Activated CD4-positive, alpha-beta T cell treated with anti-CD3 and anti-CD28 coated beads for 36 hours (primary cell): ENCODE data around the gene RBL2. TPM values are rescaled to one million over a fixed set of nuclear protein-coding genes. Genes with fewer than 3 reads are reported as not detected.
A peak's percentile ranks its signal among the peaks of the same experiment; 100 is the strongest.

Experiments
- ATAC-seq: fragments of 200-7000 bp; cut with Tn5 transposase; one replicate; pipeline ENCODE4 v1.10.0; 2021; ENCODE audit warnings: mild to moderate bottlenecking, moderate library complexity
- CTCF ChIA-PET: fragments of 350-600 bp; sonication (Branson Sonifier 250); formaldehyde crosslinking; loops from one replicate; lab custom pipeline; 2021; ENCODE audit warnings: antibody characterized with exemption; lab: Charles Lee
- POLR2A ChIA-PET: fragments of 350-600 bp; sonication (Branson Sonifier 250); formaldehyde crosslinking; loops from one replicate; lab custom pipeline; 2021; ENCODE audit warnings: antibody characterized with exemption, inconsistent platforms; lab: Charles Lee
- DNase-seq: peaks from one replicate; pipeline ENCODE4 v3.0.0-alpha.2; 2020
- H3K27ac Mint-ChIP-seq: one replicate; pipeline ENCODE4 v1.8.0; 2021; ENCODE audit warnings: mixed read lengths
- H3K27me3 Mint-ChIP-seq: one replicate; pipeline ENCODE4 v1.8.0; 2021; ENCODE audit warnings: mixed read lengths
- H3K36me3 Mint-ChIP-seq: one replicate; pipeline ENCODE4 v1.8.0; 2021; ENCODE audit warnings: low read depth, mixed read lengths
- H3K4me1 Mint-ChIP-seq: one replicate; pipeline ENCODE4 v1.8.0; 2021; ENCODE audit warnings: mixed read lengths
- H3K4me3 Mint-ChIP-seq: one replicate; pipeline ENCODE4 v1.8.0; 2021; ENCODE audit warnings: mild to moderate bottlenecking, moderate library complexity, mixed read lengths
- H3K9me3 Mint-ChIP-seq: one replicate; pipeline ENCODE4 v1.8.0; 2021; ENCODE audit warnings: low read depth, mixed read lengths
- intact Hi-C, 2 experiments: fragments of 100-400 bp; cut with DNase I in 1 of 2; cut with micrococcal nuclease in 1 of 2; formaldehyde crosslinking; loops; one replicate each; pipeline versions ENCODE4 v1.14.2 to v1.15.1; 2022 to 2024; cut with DNase I, micrococcal nuclease
- total RNA-seq, 2 experiments: library from RNA; stranded (reverse); gene quantifications; one replicate each; pipeline ENCODE4 v1.2.3, GENCODE V29; 2021

The RBL2 gene
- total RNA-seq, 2 experiments from 2014 or later = 65.6 to 67.6 TPM

DNA sequence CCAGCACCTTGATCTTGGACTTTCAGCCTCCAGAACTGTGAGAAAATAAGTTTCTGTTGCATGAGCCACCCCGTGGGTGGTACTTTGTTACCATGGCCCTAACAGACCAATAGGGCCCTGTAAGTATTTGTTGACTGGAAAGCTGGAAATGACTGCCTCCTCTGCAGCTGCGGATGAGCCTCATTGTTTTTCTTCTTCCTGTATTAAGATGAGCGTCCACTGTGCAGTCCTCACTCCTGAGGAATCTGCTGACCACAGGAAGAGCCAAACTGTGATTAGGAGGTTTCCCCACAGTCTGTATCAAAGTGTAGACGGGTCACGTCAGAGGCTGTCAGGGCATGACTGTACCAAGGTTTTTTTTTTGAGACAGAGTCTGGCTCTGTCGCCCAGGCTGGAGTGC is 81.0 kb downstream of the RBL2 start:
- POLR2A ChIA-PET = no interaction called here
- ATAC-seq = no peak

DNA sequence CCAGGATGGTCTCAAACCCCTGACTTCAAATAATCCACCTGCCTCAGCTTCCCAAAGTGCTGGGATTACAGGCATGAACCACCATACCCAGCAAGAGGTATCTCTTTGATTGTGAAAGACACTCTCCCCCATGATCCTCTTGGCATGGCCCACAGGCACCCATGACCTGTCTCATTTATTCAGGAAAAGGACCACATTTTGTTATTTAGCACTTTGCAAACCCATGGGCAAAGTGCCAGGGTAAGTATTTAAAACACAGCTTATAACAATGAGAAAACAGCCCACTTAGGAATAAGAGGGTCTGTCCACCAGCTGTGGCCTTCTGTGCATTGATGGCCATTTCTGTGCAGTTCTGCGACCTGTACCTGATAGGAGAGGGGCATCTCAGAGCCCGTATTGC is 81.5 kb downstream of the RBL2 start:
- ATAC-seq = no peak
- Mint-ChIP-seq H3K36me3 (no peaks in the 10 kb centered on the region), H3K4me1 (peaks cover 47% of the 10 kb centered on the region), H3K27me3 (no peaks in the 10 kb centered on the region), H3K9me3 (no peaks in the 10 kb centered on the region), H3K4me3 (no peak overlapping the region), H3K27ac (no peak overlapping the region)
- ChIA-PET POLR2A (interaction anchor here (0.6 kb wide), 1 partner anchor 180 kb away, joined by 3 read pairs; no protein-coding TSS in a partner anchor), CTCF (interaction anchor here (0.6 to 1.5 kb wide), 3 partner anchors 9 to 62 kb away, joined by 3 to 5 read pairs (median 5); no protein-coding TSS in a partner anchor)
- intact Hi-C loops = no loop called here
- DNase-seq = no peak

More for the DNA sequence above, 81.0 kb downstream of the RBL2 start:
- DNase-seq = no peak
- CTCF ChIA-PET = no interaction called here
- no peaks in the 10 kb centered on the region for H3K9me3 Mint-ChIP-seq
- intact Hi-C loops = no loop called here
- H3K27ac Mint-ChIP-seq = no peak overlapping the region
- H3K4me1 Mint-ChIP-seq = peaks cover 52% of the 10 kb centered on the region
- no peaks in the 10 kb centered on the region for H3K36me3 Mint-ChIP-seq
- H3K4me3 Mint-ChIP-seq = no peak overlapping the region
- H3K27me3 Mint-ChIP-seq = no peaks in the 10 kb centered on the region

DNA sequence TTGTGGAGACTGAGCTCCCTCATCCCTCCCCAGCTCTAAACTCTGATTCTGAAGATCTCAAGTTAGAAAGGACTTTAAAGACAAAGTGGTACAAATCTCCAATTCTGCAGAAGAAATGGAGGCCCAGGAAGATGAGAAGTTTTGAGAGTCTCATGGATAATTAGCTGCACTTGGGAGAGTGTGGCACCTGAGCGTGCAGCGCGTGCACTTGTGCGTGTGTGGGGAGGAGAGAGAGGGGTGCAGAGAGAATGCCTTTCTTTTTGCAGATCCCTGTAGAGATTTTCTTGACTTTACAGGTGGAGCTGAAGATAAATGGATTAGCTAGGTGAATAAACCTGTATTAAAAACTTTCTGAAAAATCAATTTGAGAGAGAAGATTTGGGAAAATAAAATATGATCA is 83.6 kb downstream of the RBL2 start:
- CTCF ChIA-PET = interaction anchor here (1.0 kb wide), 1 partner anchor 19 kb away, joined by 3 read pairs; no protein-coding TSS in a partner anchor
- intact Hi-C loops = loop anchor here (1.0 to 2.0 kb wide), 2 partner anchors 15 to 17 kb away; partner anchors contain the start of gene AKTIP (in 1 of the 2)
- H3K9me3 Mint-ChIP-seq = no peaks in the 10 kb centered on the region
- no peaks in the 10 kb centered on the region for H3K27me3 Mint-ChIP-seq
- no peak for DNase-seq
- POLR2A ChIA-PET = interaction anchor here (1.3 kb wide), 1 partner anchor 19 kb away, joined by 4 read pairs; no protein-coding TSS in a partner anchor
- peak overlapping the region; percentile 58 for H3K4me3 Mint-ChIP-seq
- H3K27ac Mint-ChIP-seq = peak overlapping the region; percentile 83
- peaks cover 46% of the 10 kb centered on the region for H3K4me1 Mint-ChIP-seq
- H3K36me3 Mint-ChIP-seq = no peaks in the 10 kb centered on the region
- ATAC-seq = no peak

DNA sequence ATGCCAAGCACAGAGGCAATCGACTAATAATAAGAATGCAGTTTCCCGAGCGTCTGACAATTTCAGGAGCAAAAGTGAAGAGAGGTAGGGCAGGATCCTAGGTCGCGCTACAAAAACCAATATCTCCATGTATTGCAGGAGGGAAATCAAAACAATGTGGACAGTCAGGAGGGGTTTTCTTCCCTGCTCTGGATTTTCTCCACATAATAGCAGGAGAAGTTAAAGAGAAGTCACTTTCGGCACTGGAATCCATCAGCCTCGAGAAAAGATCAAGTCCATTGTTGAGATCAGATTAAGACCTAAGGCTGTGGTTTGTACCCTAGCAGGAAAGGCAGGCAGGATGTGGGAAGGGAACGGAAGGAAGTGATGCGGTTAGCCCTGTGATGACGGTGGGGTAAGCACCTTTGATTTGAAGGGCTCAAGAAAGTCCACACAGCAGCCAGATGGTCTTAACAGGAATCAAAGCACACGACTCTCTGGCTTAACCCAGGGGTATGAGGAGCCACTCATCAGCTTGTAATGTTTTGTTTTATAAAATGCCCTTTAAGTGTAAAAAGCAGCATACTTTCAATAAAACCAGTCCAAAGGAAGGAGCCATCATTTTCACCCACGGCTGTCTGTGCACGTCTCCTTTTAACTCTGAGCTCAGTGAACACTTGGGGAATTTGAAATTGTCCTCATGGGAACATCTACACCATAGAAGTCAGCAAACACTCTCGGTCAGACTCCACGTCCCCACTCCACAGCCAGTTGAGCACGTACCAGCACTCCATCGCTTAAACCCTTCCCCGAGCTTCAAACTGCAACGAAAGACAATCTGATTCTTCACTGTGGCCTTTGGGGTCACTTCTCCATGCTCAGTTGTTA is 84.5 kb downstream of the RBL2 start:
- Mint-ChIP-seq H3K27me3 (no peaks in the 10 kb centered on the region), H3K9me3 (no peaks in the 10 kb centered on the region), H3K27ac (peak overlapping the region; percentile 85), H3K36me3 (no peaks in the 10 kb centered on the region), H3K4me1 (peaks cover 46% of the 10 kb centered on the region), H3K4me3 (peak overlapping the region; percentile 58)
- ATAC-seq = peak; percentile 86
- intact Hi-C loops = loop anchor here (1.0 to 2.0 kb wide), 3 partner anchors 15 to 17 kb away; partner anchors contain the start of gene AKTIP (in 1 of the 2)
- ChIA-PET POLR2A (interaction anchor here (0.6 to 1.3 kb wide), 3 partner anchors 12 to 20 kb away, joined by 3 to 4 read pairs (median 3); no protein-coding TSS in a partner anchor), CTCF (interaction anchor here (0.7 to 1.1 kb wide), 5 partner anchors 11 to 83 kb away, joined by 3 read pairs; no protein-coding TSS in a partner anchor)
- DNase-seq = peak; percentile 84

DNA sequence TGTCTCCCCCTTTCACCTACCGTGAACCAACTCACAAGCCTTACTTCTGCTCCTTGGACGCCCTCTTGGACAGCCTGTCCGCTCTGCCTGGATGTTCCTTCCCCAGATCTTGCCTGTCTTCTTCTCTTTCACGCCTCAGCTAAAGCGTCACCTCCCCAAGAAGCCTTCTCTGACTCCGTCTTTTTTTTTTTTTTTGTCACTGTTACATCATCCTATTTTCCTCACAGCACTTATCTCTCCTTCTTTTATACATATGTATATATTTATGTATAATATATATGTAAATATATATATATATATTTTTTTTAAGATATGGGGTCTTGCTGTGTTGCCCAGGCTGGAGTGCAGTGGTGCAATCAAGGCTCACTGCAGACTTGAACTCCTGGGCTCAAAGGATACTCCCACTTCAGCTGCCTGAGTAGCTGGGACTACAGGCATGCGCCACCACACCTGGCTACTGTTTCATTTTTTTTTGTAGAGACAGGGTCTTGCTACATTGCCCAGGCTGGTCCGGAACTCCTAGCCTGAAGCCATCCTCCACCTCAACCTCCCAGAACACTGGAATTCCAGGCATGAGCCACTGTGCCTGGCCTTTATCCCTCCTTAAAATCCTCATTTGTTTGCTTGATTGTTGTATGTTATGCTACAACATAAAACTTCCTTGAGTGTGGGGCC is 85.3 kb downstream of the RBL2 start:
- no peaks in the 10 kb centered on the region for H3K36me3 Mint-ChIP-seq
- intact Hi-C loops = loop anchor here (1.0 to 2.0 kb wide), 2 partner anchors 15 to 16 kb away; no protein-coding TSS in a partner anchor
- CTCF ChIA-PET = interaction anchor here (0.6 to 1.1 kb wide), 4 partner anchors 11 to 89 kb away, joined by 3 read pairs; no protein-coding TSS in a partner anchor

DNA sequence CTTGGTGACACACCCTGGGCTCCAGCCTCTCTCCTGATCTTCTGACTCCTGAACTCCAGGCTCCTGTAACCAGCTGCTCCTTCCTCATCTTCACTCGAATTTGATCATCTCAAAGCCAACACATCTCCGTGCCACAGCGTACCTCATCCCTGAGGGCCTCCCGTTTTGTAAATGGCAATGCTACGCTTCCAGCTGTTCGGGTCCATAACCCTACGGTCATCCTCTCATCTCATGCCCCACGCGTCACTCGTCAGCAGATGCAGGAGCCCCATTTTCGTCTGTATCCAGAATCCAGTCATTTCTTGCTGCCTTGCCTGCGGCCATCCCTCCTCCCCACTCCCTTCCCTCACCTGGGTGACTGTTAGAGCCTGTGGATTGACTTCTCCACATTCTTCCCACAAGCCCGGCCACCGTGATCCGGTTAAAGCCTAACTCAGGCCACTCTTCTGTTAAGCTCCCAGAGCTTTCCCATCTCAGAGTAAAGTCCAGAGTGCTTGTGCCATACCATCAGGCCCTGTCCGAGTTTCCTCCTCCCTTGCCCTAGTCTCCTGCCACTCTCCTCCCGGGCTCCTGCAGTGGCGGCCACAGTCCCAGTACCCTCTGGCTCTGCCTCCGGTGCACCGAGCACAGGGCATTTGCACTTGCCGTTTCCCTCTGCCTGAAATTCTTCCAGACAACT is 89.0 kb downstream of the RBL2 start:
- CTCF ChIA-PET = interaction anchor here (0.7 kb wide), 1 partner anchor 30 kb away, joined by 3 read pairs; no protein-coding TSS in a partner anchor

More for the DNA sequence above, 85.3 kb downstream of the RBL2 start:
- no peak for DNase-seq
- Mint-ChIP-seq H3K9me3 (no peaks in the 10 kb centered on the region), H3K4me1 (peaks cover 46% of the 10 kb centered on the region), H3K4me3 (peak overlapping the region; percentile 58), H3K27me3 (no peaks in the 10 kb centered on the region), H3K27ac (peak overlapping the region; percentile 85)
- ATAC-seq = peak; percentile 14
- POLR2A ChIA-PET = interaction anchor here (0.6 kb wide), 2 partner anchors 13 to 16 kb away, joined by 3 read pairs; no protein-coding TSS in a partner anchor

DNA sequence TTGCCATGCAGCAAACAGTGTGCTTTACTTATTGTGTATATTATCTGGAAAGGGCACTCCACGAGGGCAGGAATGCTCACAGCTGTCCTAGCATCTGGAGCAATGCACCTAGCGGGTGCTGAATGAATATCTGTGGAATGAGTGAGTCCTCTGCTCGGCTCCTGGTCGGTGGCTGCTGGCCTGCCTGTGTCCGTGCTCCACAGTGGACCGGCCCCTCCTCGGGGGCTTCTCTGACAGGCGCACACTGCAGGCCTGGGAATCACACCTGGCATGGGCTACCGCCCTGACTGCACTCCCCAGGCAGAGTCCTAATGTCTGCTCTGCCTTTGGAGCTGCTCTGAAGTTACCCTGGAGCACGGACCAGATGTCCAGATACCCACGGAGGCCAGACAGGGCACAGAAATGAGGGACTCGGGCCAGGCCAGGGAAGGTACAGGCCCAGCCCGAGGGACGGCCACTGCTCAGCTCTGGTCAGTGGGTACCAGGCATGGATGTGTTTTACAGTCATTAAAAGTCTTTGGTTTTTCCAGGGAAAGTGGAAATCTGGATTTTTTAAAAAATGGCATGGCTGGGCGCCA is 89.8 kb downstream of the RBL2 start:
- Mint-ChIP-seq H3K27ac (no peak overlapping the region), H3K4me3 (no peak overlapping the region), H3K36me3 (no peaks in the 10 kb centered on the region), H3K27me3 (no peaks in the 10 kb centered on the region), H3K4me1 (peaks cover 13% of the 10 kb centered on the region), H3K9me3 (no peaks in the 10 kb centered on the region)
- POLR2A ChIA-PET = no interaction called here
- ATAC-seq (no peak), DNase-seq (no peak)
- CTCF ChIA-PET = interaction anchor here (0.7 kb wide), 1 partner anchor 29 kb away, joined by 3 read pairs; no protein-coding TSS in a partner anchor
- intact Hi-C loops = no loop called here

More for the DNA sequence above, 89.0 kb downstream of the RBL2 start:
- DNase-seq = no peak
- peaks cover 21% of the 10 kb centered on the region for H3K4me1 Mint-ChIP-seq
- H3K36me3 Mint-ChIP-seq = no peaks in the 10 kb centered on the region
- ATAC-seq = no peak
- no peak overlapping the region for H3K4me3 Mint-ChIP-seq
- no peak overlapping the region for H3K27ac Mint-ChIP-seq
- H3K27me3 Mint-ChIP-seq = no peaks in the 10 kb centered on the region
- no peaks in the 10 kb centered on the region for H3K9me3 Mint-ChIP-seq
- POLR2A ChIA-PET = no interaction called here
- intact Hi-C loops = no loop called here

DNA sequence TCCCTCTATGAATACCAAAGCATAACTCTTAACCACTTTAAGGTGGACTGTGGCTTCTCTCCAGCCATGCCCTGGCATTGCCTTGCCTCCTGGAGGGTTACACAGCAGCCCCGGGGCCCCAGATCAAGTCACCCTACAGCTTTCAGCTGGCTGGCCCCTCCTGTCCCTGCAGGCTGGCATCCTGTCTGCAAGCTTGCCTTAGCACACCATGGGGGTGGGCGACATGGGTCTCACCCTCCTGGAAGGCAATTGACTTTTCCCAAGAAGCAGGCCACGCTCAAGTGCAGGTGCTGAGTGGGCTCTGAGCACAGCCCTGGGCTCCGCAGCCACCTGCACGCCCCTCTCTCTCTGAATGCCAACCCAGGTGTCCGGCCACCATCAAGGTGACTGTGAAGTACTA is 94.5 kb downstream of the RBL2 start:
- ATAC-seq = no peak
- no peak for DNase-seq
- CTCF ChIA-PET = interaction anchor here (0.6 to 0.7 kb wide), 2 partner anchors 9 to 71 kb away, joined by 3 read pairs; no protein-coding TSS in a partner anchor
- intact Hi-C loops = no loop called here
- POLR2A ChIA-PET = no interaction called here
- H3K4me1 Mint-ChIP-seq = peaks cover under 1% of the 10 kb centered on the region
- H3K27ac Mint-ChIP-seq = no peak overlapping the region
- no peaks in the 10 kb centered on the region for H3K27me3 Mint-ChIP-seq
- no peaks in the 10 kb centered on the region for H3K9me3 Mint-ChIP-seq
- H3K4me3 Mint-ChIP-seq = no peak overlapping the region
- no peaks in the 10 kb centered on the region for H3K36me3 Mint-ChIP-seq

DNA sequence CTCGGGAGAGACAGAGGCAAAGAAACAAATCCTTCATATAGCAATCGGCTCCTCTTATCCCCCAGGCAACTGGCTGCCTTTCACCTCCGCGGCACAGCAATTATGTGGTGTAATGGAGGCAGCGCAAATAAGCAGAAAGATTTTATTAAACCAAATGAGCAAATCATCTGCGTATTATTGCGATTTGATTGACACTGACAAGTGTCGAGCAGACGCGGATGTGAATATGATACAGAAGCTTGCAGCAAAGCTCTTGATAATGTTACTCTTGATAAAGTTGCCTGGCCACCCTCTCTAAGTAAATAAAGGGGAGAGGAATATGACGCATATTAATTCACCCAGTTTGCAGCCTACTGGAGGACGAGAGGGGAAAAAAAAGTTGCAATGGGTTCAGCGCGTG is 95.2 kb downstream of the RBL2 start:
- Mint-ChIP-seq H3K36me3 (no peaks in the 10 kb centered on the region), H3K9me3 (no peaks in the 10 kb centered on the region), H3K27ac (no peak overlapping the region), H3K4me3 (no peak overlapping the region), H3K27me3 (no peaks in the 10 kb centered on the region), H3K4me1 (peaks cover 7% of the 10 kb centered on the region)
- DNase-seq (no peak), ATAC-seq (no peak)
- ChIA-PET CTCF (interaction anchor here (0.6 to 0.7 kb wide), 2 partner anchors 8 to 70 kb away, joined by 3 read pairs; no protein-coding TSS in a partner anchor), POLR2A (no interaction called here)
- intact Hi-C loops = no loop called here

DNA sequence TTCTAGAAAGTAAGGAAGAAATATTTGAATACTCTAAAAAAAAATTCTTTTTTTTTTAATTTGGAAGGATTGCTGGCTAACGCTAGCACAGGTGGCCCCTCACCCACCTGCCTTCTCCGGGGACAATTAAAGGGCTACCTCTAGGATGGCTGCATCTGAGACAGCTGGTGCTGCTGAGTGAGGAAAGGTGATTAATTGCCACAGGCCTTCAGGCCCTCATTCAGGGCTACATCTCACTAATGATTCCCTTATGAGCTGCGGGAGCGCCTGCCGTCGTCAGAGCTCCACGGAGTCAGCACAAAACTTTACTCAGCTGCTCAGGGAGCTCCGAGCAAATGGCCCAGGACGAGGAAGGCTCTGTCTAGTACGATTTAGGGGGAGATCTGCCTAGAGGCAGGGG is 95.8 kb downstream of the RBL2 start:
- ATAC-seq = no peak
- Mint-ChIP-seq H3K27me3 (no peaks in the 10 kb centered on the region), H3K36me3 (no peaks in the 10 kb centered on the region), H3K9me3 (no peaks in the 10 kb centered on the region), H3K4me3 (no peak overlapping the region), H3K27ac (no peak overlapping the region), H3K4me1 (peaks cover 13% of the 10 kb centered on the region)
- no peak for DNase-seq
- CTCF ChIA-PET = interaction anchor here (0.6 to 1.0 kb wide), 3 partner anchors 10 to 541 kb away, joined by 3 to 4 read pairs (median 3); no protein-coding TSS in a partner anchor
- intact Hi-C loops = no loop called here
- POLR2A ChIA-PET = no interaction called here
